SH-SY5Y (cell line): ENCODE results near the gene LCN10.

Experiments
- GATA2 ChIP-seq: IDR thresholded peaks from 2 replicates; pipeline ENCODE4 v1.6.1; 2011; ENCODE audit warnings: mild to moderate bottlenecking, low read depth, low read length
- GATA3 ChIP-seq: IDR thresholded peaks from 2 replicates; pipeline ENCODE4 v1.6.1; 2011; ENCODE audit warnings: low read depth, mild to moderate bottlenecking, low read length, moderate library complexity

Gene LCN10

DNA sequence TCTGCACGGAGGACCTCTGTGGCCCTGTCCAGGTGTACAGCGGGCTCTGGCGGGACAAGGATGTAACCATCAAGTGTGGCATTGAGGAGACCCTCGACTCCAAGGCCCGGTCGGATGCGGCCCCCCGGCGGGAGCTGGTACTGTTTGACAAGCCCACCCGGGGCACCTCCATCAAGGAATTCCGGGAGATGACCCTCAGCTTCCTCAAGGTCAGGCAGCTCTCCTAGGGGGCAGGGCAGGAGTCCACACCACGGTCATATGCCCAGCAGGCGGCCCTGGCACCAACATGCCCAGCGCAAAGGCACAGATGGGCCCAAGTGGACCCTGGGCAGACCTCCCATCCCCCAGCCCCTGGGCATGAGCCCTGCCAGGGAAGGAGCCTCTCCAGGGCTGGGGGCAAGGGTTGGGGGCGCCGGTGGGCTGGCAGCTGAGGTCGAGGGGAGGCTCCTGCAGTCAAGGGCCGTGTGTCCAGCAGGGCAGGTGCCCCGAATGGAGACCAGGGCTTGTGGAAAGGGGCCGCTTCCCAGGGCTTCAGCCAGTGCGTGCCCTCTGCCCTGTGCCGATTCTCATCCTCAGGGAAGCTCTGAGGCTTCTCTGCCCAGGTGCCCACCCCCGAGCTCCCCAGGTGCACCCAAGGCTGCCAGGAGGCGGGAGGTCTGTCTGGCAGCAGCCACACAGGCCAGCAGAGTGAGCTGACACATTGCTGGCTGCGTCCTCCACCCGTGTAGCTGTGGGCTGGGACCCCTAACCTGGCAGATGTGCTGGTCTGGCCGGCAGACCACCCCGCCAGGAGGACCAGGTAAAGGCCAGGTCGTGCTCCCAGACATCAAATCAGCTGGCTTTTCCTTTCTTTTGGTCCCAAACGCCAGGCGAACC lies 20.4 kb downstream of the LCN10 start:
- TF ChIP-seq GATA3 (no peak), GATA2 (no peak)

GRCh38 chr9:136721339-136722092 lies 21.2 kb downstream of the LCN10 start:
- TF ChIP-seq GATA3 (no peak), GATA2 (no peak)

GRCh38 chr9:136720898-136721338 lies 21.8 kb downstream of the LCN10 start:
- TF ChIP-seq GATA2 (no peak), GATA3 (no peak)

GRCh38 chr9:136720251-136720897 lies 22.4 kb downstream of the LCN10 start:
- TF ChIP-seq GATA2: no peak
- no peak for TF ChIP-seq GATA3

DNA sequence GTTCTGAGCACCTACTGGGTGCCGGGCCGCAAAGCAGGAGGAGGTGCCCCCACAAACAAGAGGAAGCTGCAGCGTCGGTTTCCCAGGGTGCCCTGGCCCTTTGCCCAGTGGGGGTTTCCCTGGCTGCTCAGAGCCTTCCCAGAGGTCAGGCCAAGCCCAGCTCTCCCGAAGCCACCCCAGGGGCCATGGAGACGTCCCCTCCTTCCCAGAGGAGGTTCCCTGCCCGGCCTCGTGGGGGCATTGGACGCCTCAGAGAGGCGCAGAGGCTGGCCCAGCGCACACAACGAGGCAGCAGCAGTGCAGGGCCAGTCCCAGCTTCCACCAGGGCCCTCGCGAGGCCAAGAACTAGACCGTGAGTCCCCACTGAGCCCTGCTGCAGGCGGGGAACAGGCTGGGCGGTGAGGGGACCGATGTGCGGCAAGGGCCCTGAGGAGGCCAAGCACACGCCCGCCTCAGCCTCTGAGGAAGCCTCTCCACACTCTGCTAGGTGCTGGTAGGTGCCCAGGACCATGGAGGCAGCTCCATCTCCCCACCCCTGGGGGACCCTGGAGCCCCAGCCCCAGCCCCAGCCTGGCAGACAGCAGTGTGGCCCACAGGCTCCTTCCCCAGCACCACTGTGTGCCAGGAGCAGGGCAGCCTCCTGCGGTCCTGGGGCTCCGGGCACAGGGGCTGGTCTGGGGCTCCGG lies 23.4 kb downstream of the LCN10 start:
- no peak for TF ChIP-seq GATA3
- TF ChIP-seq GATA2: no peak

DNA sequence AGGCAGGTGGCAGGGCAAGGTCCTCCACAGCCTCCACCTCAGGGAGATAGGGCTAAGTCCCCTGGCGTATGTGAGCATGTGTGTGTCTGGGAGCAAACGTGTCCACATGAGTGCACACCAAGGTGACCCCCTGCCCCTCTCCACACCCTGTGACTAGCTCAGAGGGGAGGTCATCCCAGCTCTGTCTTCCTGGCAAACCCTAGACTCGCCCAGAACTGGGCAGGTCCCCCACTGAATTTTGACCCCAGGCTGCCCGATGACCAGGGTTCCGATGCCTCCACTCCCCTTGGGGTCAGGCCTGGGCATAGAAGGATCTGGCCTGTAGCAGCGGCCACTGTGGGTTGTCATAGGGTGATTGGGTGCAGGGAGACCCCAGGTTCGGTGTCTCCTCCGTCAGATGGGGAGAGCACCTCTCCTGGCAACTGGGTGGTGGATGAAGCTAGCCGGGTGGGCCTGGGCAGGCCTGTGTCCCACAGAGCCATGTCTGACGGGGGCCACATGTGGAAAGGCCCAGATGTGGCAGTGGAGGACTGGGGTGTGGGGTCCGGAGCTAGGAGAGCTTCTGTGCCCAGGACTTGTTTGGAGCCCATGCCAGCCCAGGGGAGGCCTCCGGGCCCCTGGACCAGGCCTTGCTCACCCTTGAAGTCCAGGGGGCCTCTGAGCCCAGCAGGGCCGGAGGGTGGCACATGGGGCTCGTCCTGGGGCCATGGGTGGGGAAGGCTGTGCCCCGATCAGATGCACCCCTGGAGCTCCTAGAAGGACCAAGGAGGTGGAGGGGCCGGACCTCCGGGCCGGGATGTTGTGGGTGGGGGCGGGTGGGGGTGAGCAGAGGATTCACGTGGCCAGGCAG lies 24.2 kb downstream of the LCN10 start:
- no peak for TF ChIP-seq GATA3
- TF ChIP-seq GATA2: no peak

DNA sequence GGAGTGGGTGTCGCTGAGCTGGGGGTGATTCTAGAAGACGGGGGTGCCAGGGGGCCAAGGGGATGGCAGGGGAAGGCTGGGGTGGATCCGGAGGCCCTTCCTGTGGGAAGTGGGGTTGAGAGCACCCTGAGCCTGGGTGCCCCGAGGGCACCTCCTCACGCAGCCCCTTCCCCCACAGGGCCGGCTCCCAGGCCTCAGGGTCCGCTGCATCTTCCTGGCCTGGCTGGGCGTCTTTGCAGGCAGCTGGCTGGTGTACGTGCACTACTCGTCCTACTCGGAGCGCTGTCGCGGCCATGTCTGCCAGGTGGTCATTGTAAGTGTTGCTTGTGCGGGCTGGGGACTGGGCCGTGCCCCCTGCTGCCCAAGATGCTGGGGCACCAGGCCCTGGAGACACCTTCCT lies 25.3 kb downstream of the LCN10 start:
- TF ChIP-seq GATA2: no peak
- no peak for TF ChIP-seq GATA3

- TF ChIP-seq GATA3 (no peak), GATA2 (no peak)
Measured at GRCh38 chr9:136714893-136715274, 27.9 kb downstream of the LCN10 start.

DNA sequence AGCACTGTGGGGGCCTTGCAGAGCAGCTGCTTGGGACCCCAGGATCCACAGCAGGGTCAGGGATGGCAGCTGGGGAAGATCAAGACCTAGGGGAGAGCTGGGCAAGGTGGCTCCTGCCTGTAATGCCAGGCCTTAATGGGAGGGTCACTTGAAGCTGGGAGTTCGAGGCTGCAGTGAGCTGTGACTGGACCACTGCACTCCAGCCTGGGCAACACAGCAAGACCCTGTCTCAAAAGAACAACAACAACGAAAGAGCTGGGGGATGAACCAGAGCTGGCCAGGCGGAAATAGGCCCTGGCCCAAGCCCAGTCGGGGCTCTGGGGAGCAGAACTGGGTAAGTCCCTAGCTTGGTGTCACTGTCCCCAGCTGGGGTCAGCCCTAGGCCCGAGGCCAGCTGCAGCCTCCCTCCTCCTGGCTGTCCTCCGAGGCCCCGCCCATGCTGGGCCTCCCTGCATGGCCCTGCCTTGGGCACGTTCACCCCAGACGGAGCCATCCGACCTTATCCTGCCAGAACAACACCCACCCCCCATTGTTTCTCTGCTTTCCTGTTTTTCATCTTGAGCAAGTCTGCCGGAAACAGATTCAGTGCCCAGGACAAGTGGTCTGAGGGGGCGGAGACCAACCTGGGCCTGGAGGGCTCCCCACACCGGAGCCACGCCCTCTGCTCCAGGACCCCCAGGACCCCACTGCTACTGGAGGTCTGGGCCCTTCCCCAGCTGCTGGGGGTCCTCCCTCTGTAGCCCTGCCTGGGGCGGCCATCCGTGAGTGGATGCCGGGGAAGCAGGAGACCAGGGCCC lies 28.4 kb downstream of the LCN10 start:
- TF ChIP-seq GATA2 (no peak), GATA3 (no peak)

- no peak for TF ChIP-seq GATA3
- no peak for TF ChIP-seq GATA2
Measured at GRCh38 chr9:136713550-136713949, 29.2 kb downstream of the LCN10 start.

DNA sequence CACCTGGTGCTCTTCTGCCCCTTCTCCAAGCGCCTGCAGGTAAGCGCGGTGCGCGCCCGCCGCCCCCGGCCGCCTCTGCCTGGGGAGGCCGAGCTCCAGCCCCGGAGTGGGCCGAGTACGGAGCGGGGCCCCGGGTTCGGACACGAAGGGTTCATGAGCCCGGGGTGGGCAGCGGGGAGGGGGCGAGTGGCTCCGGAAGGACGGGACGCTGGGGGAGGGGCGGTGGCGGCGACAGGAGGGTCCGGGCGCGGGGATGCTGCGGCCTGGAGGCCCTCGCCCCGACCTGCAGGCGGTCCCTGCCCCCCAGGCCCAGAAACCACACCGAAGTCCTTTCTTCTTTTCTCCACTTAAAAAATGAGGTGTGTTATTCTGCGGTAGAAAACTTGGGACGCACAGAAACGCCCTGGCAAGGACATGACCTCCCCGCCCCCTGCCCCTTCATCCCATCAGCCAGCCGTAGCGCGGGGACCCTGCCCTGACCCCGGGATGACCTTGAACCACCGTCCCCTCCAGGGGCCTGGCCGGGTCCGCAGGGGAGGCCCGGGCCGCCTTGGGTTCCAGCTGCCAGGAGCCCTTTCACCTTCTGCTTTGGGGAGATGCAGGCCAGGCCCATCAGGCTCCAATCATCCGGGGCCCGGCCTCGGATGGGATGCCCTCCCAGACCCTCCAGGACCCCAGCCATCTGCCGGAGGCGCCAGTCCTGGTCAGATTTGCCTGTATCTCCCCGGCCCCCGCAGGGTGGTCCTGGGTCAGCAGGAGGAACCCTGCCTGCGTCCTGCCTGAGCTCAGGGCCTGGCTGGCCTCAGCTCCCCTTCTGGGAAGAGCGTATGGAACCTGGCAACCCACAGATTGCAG lies 29.8 kb downstream of the LCN10 start:
- TF ChIP-seq GATA2 (no peak), GATA3 (no peak)
